ENCODE results near the gene ARHGAP27. TPM values are rescaled to one million over a fixed set of nuclear protein-coding genes. Genes with fewer than 3 reads are reported as not detected.

The ARHGAP27 gene
- total RNA-seq, 1 experiment from 2014 or later: 0.17 TPM

- DNase-seq (ENCODE audit: low spot score): no peak
- Histone ChIP-seq H3K9me3 (ENCODE audit: low read depth, low read length, poor library complexity, severe bottlenecking) (no peaks in the 10 kb centered on the region), H3K27ac (ENCODE audit: low read depth, low read length, poor library complexity, severe bottlenecking) (no peak overlapping the region), H3K27me3 (replicated peaks; ENCODE audit: insufficient read depth, low read depth, low read length, poor library complexity) (no peaks in the 10 kb centered on the region), H3K4me3 (ENCODE audit: low read depth, low read length, poor library complexity, severe bottlenecking) (no peak overlapping the region), H3K4me1 (ENCODE audit: insufficient read depth, low read length, poor library complexity, severe bottlenecking) (no peaks in the 10 kb centered on the region), H3K36me3 (ENCODE audit: insufficient read depth, low read length, poor library complexity, severe bottlenecking) (no peaks in the 10 kb centered on the region)
- BruUV-seq (replicated peaks): no TSS peak
- intact Hi-C loops (cut with micrococcal nuclease; ENCODE audit: unreplicated experiment): no loop called here
- CTCF ChIA-PET: no interaction called here
- TF ChIP-seq CTCF (conservative IDR thresholded peaks at IDR 0.05; ENCODE audit: low read depth, low read length) (no peak), EZH2 (IDR thresholded peaks at IDR 0.05; ENCODE audit: borderline replicate concordance, low read depth, low read length, poor library complexity, severe bottlenecking) (no peak)
- POLR2A ChIA-PET (ENCODE audit: low non-redundant PET): no interaction called here
Observed at GRCh38 chr17:45394091-45394490, 38.6 kb downstream of the ARHGAP27 start.

GRCh38 chr17:45393411-45393810 lies 39.3 kb downstream of the ARHGAP27 start:
- H3K4me3 ChIP-seq (ENCODE audit: low read depth, low read length, poor library complexity, severe bottlenecking): no peak overlapping the region
- POLR2A ChIA-PET (ENCODE audit: low non-redundant PET): no interaction called here
- no peak for TF ChIP-seq CTCF (conservative IDR thresholded peaks at IDR 0.05; ENCODE audit: low read depth, low read length)
- TF ChIP-seq EZH2 (IDR thresholded peaks at IDR 0.05; ENCODE audit: borderline replicate concordance, low read depth, low read length, poor library complexity, severe bottlenecking): no peak
- no peaks in the 10 kb centered on the region for H3K9me3 ChIP-seq (ENCODE audit: low read depth, low read length, poor library complexity, severe bottlenecking)
- no peaks in the 10 kb centered on the region for H3K4me1 ChIP-seq (ENCODE audit: insufficient read depth, low read length, poor library complexity, severe bottlenecking)
- no TSS peak for BruUV-seq (replicated peaks)
- DNase-seq (ENCODE audit: low spot score): no peak
- H3K27ac ChIP-seq (ENCODE audit: low read depth, low read length, poor library complexity, severe bottlenecking): no peak overlapping the region
- H3K36me3 ChIP-seq (ENCODE audit: insufficient read depth, low read length, poor library complexity, severe bottlenecking): no peaks in the 10 kb centered on the region
- no peaks in the 10 kb centered on the region for H3K27me3 ChIP-seq (replicated peaks; ENCODE audit: insufficient read depth, low read depth, low read length, poor library complexity)
- CTCF ChIA-PET: no interaction called here
- intact Hi-C loops (cut with micrococcal nuclease; ENCODE audit: unreplicated experiment): no loop called here

GRCh38 chr17:45391918-45392317 lies 40.8 kb downstream of the ARHGAP27 start:
- Histone ChIP-seq H3K9me3 (ENCODE audit: low read depth, low read length, poor library complexity, severe bottlenecking) (no peaks in the 10 kb centered on the region), H3K27me3 (replicated peaks; ENCODE audit: insufficient read depth, low read depth, low read length, poor library complexity) (no peaks in the 10 kb centered on the region), H3K27ac (ENCODE audit: low read depth, low read length, poor library complexity, severe bottlenecking) (no peak overlapping the region), H3K4me1 (ENCODE audit: insufficient read depth, low read length, poor library complexity, severe bottlenecking) (no peaks in the 10 kb centered on the region), H3K36me3 (ENCODE audit: insufficient read depth, low read length, poor library complexity, severe bottlenecking) (no peaks in the 10 kb centered on the region), H3K4me3 (ENCODE audit: low read depth, low read length, poor library complexity, severe bottlenecking) (no peak overlapping the region)
- ChIA-PET CTCF (no interaction called here), POLR2A (ENCODE audit: low non-redundant PET) (no interaction called here)
- TF ChIP-seq CTCF (conservative IDR thresholded peaks at IDR 0.05; ENCODE audit: low read depth, low read length): no peak
- TF ChIP-seq EZH2 (IDR thresholded peaks at IDR 0.05; ENCODE audit: borderline replicate concordance, low read depth, low read length, poor library complexity, severe bottlenecking): no peak
- no TSS peak for BruUV-seq (replicated peaks)
- intact Hi-C loops (cut with micrococcal nuclease; ENCODE audit: unreplicated experiment): no loop called here
- no peak for DNase-seq (ENCODE audit: low spot score)
